Body of pancreas (tissue), 4 donors: ENCODE data around the gene DYSF.

Experiments
- CTCF ChIP-seq, 7 experiments: fragments of 450-650 bp in 4 of 7; fragments of 200-600 bp in 3 of 7; sonication (generic) in 3 of 7; IDR thresholded peaks; one replicate each; pipeline ENCODE4 v1.5.1; 2016 to 2019; ENCODE audit warnings: antibody characterized with exemption in 7 of 7
- POLR2A ChIP-seq, 3 donors: fragments of 450-650 bp; IDR thresholded peaks; one replicate each; pipeline ENCODE4 v1.6.1; 2016; ENCODE audit warnings: antibody characterized with exemption in 3 of 3, mild to moderate bottlenecking in 2 of 3

- TF ChIP-seq CTCF (IDR thresholded peaks at IDR 0.05) (no peak), POLR2A (IDR thresholded peaks at IDR 0.05) (no peak)
Measured at GRCh38 chr2:71559828-71560637, 106.7 kb downstream of the DYSF start.
